Retinal pigment epithelial cell (primary cell): ENCODE data around the gene BAIAP2.
A peak's percentile ranks its signal among the peaks of the same experiment; 100 is the strongest.

Experiments used
- DNase-seq: peaks from one replicate; pipeline ENCODE4 v3.0.0-alpha.2; 2010; ENCODE audit warnings: low read depth
- H3K4me3 ChIP-seq: 2 replicates; pipeline ENCODE4 v1.5.1; 2011; ENCODE audit warnings: mild to moderate bottlenecking, low read length, control low read depth, moderate library complexity
- CTCF ChIP-seq: conservative IDR thresholded peaks from 2 replicates; pipeline ENCODE4 v1.5.1; 2011; ENCODE audit warnings: low read depth, low read length, control low read depth, inconsistent platforms

The BAIAP2 gene

GRCh38 chr17:81091154-81091553 lies 56.2 kb downstream of the BAIAP2 start:
- DNase-seq = no peak
- TF ChIP-seq CTCF = no peak
- H3K4me3 ChIP-seq = no peak overlapping the region

GRCh38 chr17:81091774-81092517 lies 57.0 kb downstream of the BAIAP2 start:
- TF ChIP-seq CTCF = no peak
- no peak overlapping the region for H3K4me3 ChIP-seq
- DNase-seq = no peak

- TF ChIP-seq CTCF = no peak
- no peak for DNase-seq
- no peak overlapping the region for H3K4me3 ChIP-seq
These were observed 57.7 kb downstream of the BAIAP2 start for GRCh38 chr17:81092518-81093095.

- DNase-seq = no peak
- H3K4me3 ChIP-seq = no peak overlapping the region
- TF ChIP-seq CTCF = no peak
These were observed 58.9 kb downstream of the BAIAP2 start for GRCh38 chr17:81093619-81094508.

- no peak overlapping the region for H3K4me3 ChIP-seq
- peak; percentile 100 for DNase-seq
- peak; percentile 22 for TF ChIP-seq CTCF
These were observed 59.8 kb downstream of the BAIAP2 start for GRCh38 chr17:81094509-81095382.

GRCh38 chr17:81095383-81095762 lies 60.4 kb downstream of the BAIAP2 start:
- no peak overlapping the region for H3K4me3 ChIP-seq
- DNase-seq = no peak
- no peak for TF ChIP-seq CTCF
